DND-41 (cell line): ENCODE results near the gene GARNL3.

Source experiments
- ATAC-seq: fragments of 200-7000 bp; cut with Tn5 transposase; 3 replicates; pipeline ENCODE4 v1.9.1; 2021; ENCODE audit warnings: low read depth; ENCODE audit not compliant: insufficient read depth
- DNase-seq: peaks from one replicate; pipeline ENCODE4 v3.0.0-alpha.2; 2020
- H2AFZ ChIP-seq: 2 replicates; pipeline ENCODE4 v1.6.0; 2012; ENCODE audit warnings: low read depth, low read length
- H3K27ac ChIP-seq: 2 replicates; pipeline ENCODE4 v1.5.1; 2012; ENCODE audit warnings: low read length, inconsistent platforms
- H3K27me3 ChIP-seq: fragments of 200-600 bp; sonication (generic); 2 replicates; pipeline ENCODE4 v1.6.0; 2012; ENCODE audit warnings: low read length, mild to moderate bottlenecking, inconsistent platforms; ENCODE audit not compliant: insufficient read depth, poor library complexity
- H3K36me3 ChIP-seq: 2 replicates; pipeline ENCODE4 v1.5.1; 2012; ENCODE audit warnings: low read length, inconsistent platforms; ENCODE audit not compliant: insufficient read depth
- H3K4me1 ChIP-seq: 2 replicates; pipeline ENCODE4 v1.5.1; 2012; ENCODE audit warnings: mild to moderate bottlenecking, low read length; ENCODE audit not compliant: insufficient read depth
- H3K4me2 ChIP-seq: 2 replicates; pipeline ENCODE4 v1.6.0; 2012; ENCODE audit warnings: mild to moderate bottlenecking, moderate library complexity, low read length, inconsistent platforms; ENCODE audit not compliant: insufficient read depth
- H3K4me3 ChIP-seq, 2 experiments: fragments of 200-600 bp in 1 of 2; shearing (Covaris generic) in 1 of 2; 2 replicates each; pipeline ENCODE4 v1.5.1; 2012 to 2016; ENCODE audit warnings: inconsistent platforms in 2 of 2, low read length in 2 of 2, mild to moderate bottlenecking in 2 of 2, low read depth in 1 of 2, moderate library complexity in 1 of 2
- H3K79me2 ChIP-seq: 2 replicates; pipeline ENCODE4 v1.6.0; 2012; ENCODE audit warnings: low read length, inconsistent platforms; ENCODE audit not compliant: insufficient read depth
- H3K9ac ChIP-seq: 2 replicates; pipeline ENCODE4 v1.6.0; 2012; ENCODE audit warnings: low read depth, mild to moderate bottlenecking, inconsistent platforms, low read length, moderate library complexity
- H3K9me3 ChIP-seq: 2 replicates; pipeline ENCODE4 v1.5.1; 2012; ENCODE audit warnings: low read length, moderate library complexity, mild to moderate bottlenecking, inconsistent platforms; ENCODE audit not compliant: insufficient read depth, severe bottlenecking
- H4K20me1 ChIP-seq: 2 replicates; pipeline ENCODE4 v1.6.0; 2012; ENCODE audit warnings: low read length; ENCODE audit not compliant: insufficient read depth
- CTCF ChIP-seq: IDR thresholded peaks from 2 replicates; pipeline ENCODE4 v1.5.1; 2012; ENCODE audit warnings: borderline replicate concordance, low read length, moderate library complexity, mild to moderate bottlenecking; ENCODE audit not compliant: poor library complexity, severe bottlenecking; ENCODE audit errors: extremely low read depth
- EZH2 ChIP-seq: IDR thresholded peaks from 3 replicates; pipeline ENCODE4 v1.6.1; 2012; ENCODE audit warnings: borderline replicate concordance, low read depth, mild to moderate bottlenecking, moderate library complexity, low read length, inconsistent platforms; ENCODE audit not compliant: severe bottlenecking

GARNL3 gene

GRCh38 chr9:127320115-127320378, 55.5 kb downstream of the GARNL3 start:
- DNase-seq: no peak
- Histone ChIP-seq H3K79me2 (no peaks in the 10 kb centered on the region), H2AFZ (no peak overlapping the region), H3K4me2 (no peak overlapping the region), H3K4me1 (no peaks in the 10 kb centered on the region), H3K9ac (no peak overlapping the region), H3K36me3 (no peaks in the 10 kb centered on the region), H3K9me3 (no peaks in the 10 kb centered on the region), H4K20me1 (no peaks in the 10 kb centered on the region; the same call in 1 of the 2 replicates), H3K27me3 (peaks cover 39% of the 10 kb centered on the region), H3K4me3 (no peak overlapping the region), H3K27ac (no peak overlapping the region)
- ATAC-seq: no peak
- TF ChIP-seq CTCF (no peak), EZH2 (no peak)

DNA sequence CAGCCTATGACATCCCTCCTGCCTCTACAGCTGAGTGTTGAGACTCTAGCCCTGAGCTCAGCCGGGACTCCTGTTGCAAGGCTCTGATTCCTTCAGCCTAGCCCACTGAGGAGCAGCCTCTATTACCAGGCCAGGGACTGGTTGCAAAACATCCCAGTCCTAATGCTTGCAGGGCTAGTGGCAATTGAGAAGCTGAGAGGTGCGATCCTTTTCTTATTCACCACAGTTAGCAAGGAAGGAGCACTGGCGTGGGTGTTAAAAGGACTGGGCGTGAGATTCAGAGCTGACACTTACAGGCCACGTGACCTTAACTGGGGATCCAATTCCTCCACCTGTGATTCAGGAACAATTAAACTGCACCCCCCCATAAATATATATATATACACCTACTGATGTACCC, 58.8 kb downstream of the GARNL3 start:
- no peak for TF ChIP-seq EZH2
- no peak for TF ChIP-seq CTCF
- no peak overlapping the region for H3K4me2 ChIP-seq

GRCh38 chr9:127330501-127330900, 65.9 kb downstream of the GARNL3 start:
- no peak for DNase-seq
- H2AFZ ChIP-seq: no peak overlapping the region
- no peaks in the 10 kb centered on the region for H3K9me3 ChIP-seq
- H3K4me1 ChIP-seq: no peaks in the 10 kb centered on the region
- peaks cover 24% of the 10 kb centered on the region for H3K27me3 ChIP-seq
- H3K36me3 ChIP-seq: no peaks in the 10 kb centered on the region
- no peak overlapping the region for H3K27ac ChIP-seq
- no peak for ATAC-seq
- no peak overlapping the region for H3K4me2 ChIP-seq
- H3K79me2 ChIP-seq: no peaks in the 10 kb centered on the region
- H3K9ac ChIP-seq: no peak overlapping the region
- no peaks in the 10 kb centered on the region for H4K20me1 ChIP-seq
- no peak for TF ChIP-seq CTCF
- TF ChIP-seq EZH2: no peak
- no peak overlapping the region for H3K4me3 ChIP-seq

More for the DNA sequence above, 58.8 kb downstream of the GARNL3 start:
- ATAC-seq (no peak), DNase-seq (no peak)
- Histone ChIP-seq H3K4me3 (no peak overlapping the region), H3K4me1 (no peaks in the 10 kb centered on the region), H4K20me1 (no peaks in the 10 kb centered on the region), H3K9me3 (no peaks in the 10 kb centered on the region), H2AFZ (no peak overlapping the region), H3K27me3 (peaks cover 31% of the 10 kb centered on the region), H3K36me3 (no peaks in the 10 kb centered on the region), H3K27ac (no peak overlapping the region), H3K9ac (no peak overlapping the region), H3K79me2 (no peaks in the 10 kb centered on the region)
